T-helper 1 cell (primary cell): ENCODE data around the gene CCL28.
"Not testable (repeated sequence)": the region's sequence is repeated elsewhere in the genome, so short reads cannot be mapped to it uniquely, and the experiment has no call there.

Experiments used
- DNase-seq, 5 donors: peaks; one replicate each; pipeline ENCODE4 v3.0.0-alpha.2; 2012 to 2020
- total RNA-seq, 4 donors: gene quantifications; one replicate each; lab custom pipeline; 2026; lab: John Stamatoyannopoulos, UW

The CCL28 gene
- total RNA-seq: 8.9 to 11.3 (median 10.5) reads per million in 4 donors

GRCh38 chr5:43412156-43412555 is at the start of gene CCL28:
CCL28 (minus strand) TSS chr5:43412391; CDS start chr5:43412316, 75 bp downstream.
- no peak for DNase-seq

DNA sequence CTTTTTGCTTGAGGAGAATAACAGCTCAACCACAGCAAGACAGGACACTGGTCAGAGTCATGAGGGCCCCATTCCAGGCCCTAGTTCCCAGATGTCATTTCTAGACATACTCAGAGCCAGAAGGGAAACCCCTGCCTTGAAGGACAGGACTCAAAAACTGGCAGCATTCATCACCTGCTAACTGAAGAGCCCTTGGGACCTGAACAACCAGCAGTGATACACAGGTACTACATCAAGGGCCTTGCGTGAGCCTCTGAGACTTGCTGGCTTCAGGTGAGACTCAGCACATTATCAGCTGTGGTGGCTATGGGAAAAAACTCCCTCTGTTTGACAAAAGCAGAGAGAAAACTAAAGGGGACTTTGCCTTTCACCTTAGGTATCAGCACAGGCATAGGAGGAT is 48.9 kb upstream of the CCL28 start:
- DNase-seq: no peak

GRCh38 chr5:43456556-43456955 is 44.4 kb upstream of the CCL28 start:
- DNase-seq: no peak

- DNase-seq: not testable (repeated sequence)
These were observed 29.4 kb upstream of the CCL28 start for GRCh38 chr5:43441575-43441974.

GRCh38 chr5:43437062-43437660 is 25.0 kb upstream of the CCL28 start:
- DNase-seq: no peak

DNA sequence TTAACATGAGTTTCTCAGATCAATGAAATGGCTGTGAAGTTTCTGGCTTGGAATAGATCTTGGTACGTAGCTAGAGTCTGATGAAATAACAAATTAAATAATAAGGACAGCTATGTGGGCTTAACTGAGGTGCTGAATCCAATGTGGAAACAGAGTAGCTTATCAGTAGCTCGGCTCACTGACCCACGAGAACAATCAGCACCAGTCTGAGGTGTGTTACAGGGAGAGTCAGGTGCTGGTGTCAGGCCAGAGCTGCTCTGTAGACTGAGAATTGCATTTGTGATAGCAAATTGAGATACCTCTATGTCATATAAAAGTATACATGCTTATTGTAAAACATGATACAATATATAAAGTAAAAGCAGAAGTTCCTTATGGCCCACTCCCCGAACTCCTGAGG is 21.2 kb upstream of the CCL28 start:
- DNase-seq: no peak

- no peak for DNase-seq
These were observed 20.5 kb upstream of the CCL28 start for GRCh38 chr5:43432486-43433375.

DNA sequence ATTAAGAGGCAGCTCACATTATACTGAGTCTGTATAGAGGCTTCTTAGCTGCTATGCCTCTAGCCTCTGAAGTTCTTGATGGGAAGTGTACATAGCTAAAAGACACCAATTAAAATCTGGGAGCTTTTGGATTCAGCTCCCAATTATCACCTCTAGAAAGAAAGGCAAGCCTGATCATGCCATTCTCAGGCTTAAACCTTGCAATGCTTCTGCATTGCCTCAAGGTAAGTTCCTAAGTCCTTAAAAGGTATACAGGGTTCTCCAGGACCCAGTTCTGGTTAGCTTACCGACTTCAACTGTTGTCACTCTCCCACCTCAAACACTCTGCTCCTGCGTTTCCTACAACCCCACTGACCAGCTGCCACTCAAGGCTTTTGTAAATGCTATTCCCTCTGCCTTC is 17.5 kb upstream of the CCL28 start:
- no peak for DNase-seq

GRCh38 chr5:43429016-43429415 is 16.8 kb upstream of the CCL28 start:
- no peak for DNase-seq

DNA sequence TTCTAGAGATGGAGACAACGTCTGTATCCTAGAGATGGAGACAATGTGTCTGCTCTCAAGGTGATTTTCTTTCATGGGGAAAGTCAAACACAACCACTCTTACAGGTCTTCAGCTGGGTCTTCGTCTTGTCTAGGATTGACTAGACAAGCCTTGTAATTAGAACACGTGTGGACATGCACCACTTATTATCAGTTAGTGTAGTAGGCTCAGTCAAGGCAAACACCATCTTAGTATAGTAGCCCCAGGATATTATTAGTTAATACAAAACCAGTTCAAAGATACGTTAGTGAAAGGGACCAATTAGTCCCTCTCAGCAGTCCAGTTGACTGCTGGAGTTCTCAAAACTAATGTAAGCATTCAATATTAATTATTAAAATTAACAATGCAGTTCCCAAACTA is 15.1 kb upstream of the CCL28 start:
- DNase-seq: no peak

DNA sequence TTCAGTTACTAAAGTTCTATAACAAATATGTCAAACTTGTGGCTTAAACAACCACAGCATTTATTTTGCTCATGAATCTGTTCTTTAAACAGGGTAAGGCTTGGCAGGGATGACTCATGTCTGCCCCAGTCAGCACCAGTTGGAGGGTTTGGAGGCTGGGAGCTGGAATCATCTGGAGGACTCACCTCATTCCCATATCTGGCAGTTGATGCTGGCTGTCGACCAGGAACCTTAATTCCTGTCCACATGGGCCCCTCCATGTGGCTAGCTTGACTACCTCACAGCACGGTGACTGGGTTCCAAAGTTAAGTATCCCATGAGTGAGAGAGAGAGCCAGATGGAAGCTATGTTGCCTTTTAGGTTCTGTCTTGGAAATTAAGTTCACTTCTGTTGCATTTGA is 13.8 kb upstream of the CCL28 start:
- no peak for DNase-seq

DNA sequence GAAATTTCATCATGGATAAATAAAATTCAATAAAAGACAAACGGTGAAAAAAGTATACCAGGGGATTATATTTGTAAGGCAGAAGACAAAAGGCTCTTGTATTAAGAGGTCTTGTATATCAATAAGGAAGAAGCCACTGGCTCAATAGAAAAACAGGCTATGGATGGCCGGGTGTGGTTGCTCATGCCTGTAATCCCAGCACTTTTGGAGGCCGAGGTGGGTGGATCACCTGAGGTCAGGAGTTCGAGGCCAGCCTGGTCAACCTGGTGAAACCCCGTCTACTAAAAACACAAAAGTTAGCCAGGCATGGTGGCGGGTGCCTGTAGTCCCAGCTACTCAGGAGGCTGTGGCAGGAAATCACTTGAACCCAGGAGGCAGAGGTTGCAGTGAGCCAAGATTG is 10.9 kb upstream of the CCL28 start:
- DNase-seq: not testable (repeated sequence)

GRCh38 chr5:43422143-43422542 is 10.0 kb upstream of the CCL28 start:
- no peak for DNase-seq

DNA sequence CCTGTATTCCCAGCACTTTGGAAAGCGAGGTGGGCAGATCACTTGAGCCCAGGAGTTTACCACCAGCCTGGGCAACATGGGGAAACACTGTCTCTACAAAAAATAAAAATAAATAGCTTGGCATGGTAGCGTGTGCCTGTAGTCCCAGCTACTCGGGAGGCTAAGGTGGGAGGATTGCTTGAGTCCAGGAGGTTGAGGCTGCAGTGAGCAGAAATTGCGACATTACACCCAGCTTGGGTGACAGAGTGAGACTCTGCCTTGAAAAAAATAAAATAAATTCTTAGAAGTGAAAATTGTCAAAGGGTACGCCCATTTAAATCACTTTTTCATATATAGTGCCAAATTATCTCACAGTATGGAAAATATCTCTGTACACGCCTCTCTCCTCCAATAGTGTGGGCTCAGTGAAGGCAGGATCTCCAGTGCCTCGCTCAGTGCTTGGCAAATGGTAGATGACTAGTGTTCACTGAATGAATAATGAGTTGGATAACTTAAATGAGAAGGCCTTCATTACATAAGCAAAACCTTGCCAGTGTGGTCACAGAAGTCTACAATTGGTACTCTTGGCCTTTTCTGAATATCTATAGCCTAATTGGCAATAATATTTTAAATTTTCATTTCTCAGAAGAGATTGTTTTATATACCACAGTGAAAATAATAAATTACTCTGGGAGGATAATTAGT is 9.4 kb upstream of the CCL28 start:
- no peak for DNase-seq

DNA sequence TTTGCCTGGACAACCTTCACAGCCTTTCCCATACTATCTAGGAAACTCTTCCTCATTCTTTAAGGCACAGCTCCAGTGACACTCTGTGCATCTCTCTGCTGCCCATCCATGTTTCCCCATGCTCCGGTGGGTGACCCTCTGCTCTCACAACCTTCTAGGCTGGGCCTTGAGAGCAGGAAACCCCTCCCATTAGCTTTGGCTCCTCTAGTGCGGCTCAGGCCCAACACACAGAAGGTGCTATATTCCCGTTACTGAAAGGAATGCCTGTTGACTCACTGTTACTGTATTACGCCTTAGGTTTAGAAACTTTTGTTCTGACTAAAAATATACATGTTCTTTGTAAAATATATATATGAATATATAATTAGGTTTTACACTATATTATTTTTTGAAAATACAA is 8.1 kb upstream of the CCL28 start:
- DNase-seq: no peak

DNA sequence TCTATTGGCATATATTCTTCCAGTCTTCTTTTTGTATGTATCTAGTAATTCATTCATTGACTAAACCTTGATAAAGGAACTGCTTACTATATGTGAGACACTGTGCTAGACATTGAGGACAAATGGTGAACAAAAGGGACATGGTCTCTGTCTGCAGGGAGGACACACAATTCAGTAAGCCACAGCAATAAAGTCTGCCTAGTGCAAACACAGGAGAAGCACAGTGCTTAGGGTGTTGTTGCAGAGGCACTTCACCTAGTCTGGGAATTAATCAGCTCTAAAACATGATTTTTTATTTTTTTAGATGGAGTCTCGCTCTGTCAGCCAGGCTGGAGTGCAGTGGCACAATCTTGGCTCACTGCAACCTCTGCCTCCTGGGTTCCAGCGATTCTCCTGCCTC is 6.4 kb upstream of the CCL28 start:
- DNase-seq: no peak

DNA sequence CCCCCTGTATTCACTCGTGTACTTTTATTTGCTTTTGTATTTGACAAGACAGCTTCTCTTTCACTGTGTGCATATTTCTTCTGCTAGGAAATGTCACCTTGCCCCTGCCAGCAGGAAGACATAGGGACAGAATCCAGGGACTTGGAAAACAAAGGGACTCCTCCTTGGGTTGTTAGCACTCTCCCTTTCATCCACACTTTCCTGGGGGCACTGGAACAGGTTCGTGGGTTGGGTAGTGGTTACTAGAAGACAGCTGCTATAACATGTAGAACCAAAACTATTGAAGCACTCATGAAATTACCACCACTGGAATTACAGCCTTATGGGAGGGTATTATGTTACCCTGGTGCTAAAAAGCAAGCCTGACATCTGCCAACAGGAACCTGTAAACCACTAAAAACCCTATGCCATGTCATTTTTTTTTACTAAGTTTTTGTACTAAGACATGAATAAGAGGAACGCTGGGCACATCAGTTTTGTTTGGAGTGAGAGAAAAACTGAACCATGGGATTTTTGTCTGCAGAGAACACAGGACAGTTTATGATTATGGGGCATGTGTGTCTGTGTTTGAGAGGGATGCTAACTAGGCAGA is 4.7 kb upstream of the CCL28 start:
- DNase-seq: no peak

DNA sequence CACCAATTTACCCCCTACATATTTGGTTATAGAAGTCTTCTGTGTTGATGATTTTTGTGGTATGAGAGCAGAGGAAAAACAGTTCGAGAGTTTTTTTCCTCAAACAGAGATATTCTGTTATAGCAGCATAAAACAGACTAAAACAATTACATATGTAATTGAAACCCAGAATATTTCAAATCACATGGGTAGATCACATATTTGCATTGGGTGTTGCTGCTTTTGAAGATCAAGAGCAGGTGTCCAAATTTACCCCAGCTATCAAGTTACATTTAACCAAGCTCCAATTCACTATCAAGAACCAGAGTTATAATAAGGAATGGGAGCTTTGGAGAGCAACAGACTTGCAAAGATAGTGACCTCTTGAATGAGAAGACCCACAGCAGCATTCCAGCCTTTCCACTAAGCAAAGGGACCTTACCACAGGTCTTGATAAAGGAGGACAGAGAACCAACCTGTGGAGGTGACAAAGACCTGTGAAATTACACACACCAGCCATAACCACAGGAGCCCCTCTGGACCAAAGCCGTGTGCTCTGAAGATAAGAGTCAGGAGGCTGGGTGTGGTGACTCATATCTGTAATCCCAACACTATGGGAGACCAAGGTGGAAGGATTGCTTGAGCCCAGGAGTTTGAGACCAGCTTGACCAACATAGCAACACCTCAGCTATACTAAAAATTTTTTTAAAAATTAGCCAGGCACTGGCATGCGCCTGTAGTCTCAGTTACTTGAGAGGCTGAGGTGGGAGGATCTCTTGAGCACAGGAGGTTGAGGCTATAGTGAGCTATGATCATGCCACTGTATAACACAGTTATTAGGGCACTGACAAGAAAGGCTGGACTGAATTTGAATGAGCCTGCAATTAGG is 4.0 kb upstream of the CCL28 start:
- no peak for DNase-seq

DNA sequence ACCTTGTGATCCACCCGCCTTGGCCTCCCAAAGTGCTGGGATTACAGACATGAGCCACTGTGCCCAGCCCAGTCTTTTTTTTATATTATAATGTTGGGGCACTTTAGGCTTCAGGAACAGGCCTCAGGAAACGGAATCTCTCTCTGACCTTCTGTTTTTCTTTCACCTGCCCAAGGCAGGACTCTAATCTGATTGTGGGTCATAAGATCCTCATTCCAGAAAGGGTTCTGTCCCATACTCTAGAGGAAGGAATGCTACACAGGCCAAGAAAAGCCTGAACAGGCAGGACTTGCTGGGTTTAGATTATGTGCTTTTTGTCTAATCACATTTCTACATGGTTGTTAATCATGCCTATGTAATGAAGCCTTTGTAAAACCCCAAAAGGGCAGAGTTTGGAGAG is 1.8 kb upstream of the CCL28 start:
- DNase-seq: no peak

DNA sequence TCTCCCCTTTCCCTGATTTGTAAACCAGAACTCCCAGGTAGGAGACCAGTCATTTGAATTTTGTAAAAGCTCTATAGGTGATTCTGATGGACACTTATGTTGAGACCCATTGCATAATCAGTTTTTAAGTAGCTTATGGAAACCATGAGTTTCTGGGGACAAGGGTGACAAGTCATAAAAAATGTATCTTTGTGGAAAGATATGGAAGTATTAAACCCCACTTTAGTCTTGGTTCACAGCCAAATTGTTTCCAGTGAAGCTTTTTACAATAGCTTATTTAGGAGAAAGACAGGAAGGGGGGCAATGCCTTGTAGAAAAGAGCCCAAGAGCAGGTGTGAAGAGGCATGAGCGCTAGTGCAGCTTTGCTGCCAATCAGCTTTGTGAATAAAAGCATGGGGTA is 453 bp upstream of the CCL28 start:
- DNase-seq: no peak

GRCh38 chr5:43411495-43411894 is 696 bp downstream of the CCL28 start:
- DNase-seq: no peak

DNA sequence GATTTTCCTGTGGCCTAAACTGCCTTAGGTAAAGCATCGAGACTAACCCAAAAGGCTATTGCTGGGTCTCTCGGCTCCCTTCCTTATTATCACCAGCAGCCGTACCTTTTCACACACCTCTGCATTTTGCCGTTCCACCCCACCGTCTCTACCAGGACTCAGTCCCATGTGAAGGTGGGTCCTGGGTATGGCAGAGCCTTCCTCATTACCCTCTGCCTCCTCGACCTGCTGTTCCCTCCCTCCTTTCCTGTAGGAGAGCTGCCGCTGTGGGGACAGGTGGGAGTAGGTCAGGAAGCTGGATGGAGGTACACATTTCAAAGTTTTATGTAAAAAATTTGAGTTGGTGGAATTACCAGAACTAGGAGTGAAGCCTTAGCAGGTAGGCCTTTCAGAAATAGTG is 1.8 kb downstream of the CCL28 start:
- no peak for DNase-seq
